ENCODE data around the gene PTPMT1. TPM values are rescaled to one million over a fixed set of nuclear protein-coding genes. Genes with fewer than 3 reads are reported as not detected.
"Not testable (repeated sequence)": the region's sequence is repeated elsewhere in the genome, so short reads cannot be mapped to it uniquely, and the experiment has no call there.

Gene PTPMT1, protein sequence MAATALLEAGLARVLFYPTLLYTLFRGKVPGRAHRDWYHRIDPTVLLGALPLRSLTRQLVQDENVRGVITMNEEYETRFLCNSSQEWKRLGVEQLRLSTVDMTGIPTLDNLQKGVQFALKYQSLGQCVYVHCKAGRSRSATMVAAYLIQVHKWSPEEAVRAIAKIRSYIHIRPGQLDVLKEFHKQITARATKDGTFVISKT
- 193 and 201 TPM in 2 replicates for total RNA-seq (2014; rRNA removed; shearing (Covaris generic))

DNA sequence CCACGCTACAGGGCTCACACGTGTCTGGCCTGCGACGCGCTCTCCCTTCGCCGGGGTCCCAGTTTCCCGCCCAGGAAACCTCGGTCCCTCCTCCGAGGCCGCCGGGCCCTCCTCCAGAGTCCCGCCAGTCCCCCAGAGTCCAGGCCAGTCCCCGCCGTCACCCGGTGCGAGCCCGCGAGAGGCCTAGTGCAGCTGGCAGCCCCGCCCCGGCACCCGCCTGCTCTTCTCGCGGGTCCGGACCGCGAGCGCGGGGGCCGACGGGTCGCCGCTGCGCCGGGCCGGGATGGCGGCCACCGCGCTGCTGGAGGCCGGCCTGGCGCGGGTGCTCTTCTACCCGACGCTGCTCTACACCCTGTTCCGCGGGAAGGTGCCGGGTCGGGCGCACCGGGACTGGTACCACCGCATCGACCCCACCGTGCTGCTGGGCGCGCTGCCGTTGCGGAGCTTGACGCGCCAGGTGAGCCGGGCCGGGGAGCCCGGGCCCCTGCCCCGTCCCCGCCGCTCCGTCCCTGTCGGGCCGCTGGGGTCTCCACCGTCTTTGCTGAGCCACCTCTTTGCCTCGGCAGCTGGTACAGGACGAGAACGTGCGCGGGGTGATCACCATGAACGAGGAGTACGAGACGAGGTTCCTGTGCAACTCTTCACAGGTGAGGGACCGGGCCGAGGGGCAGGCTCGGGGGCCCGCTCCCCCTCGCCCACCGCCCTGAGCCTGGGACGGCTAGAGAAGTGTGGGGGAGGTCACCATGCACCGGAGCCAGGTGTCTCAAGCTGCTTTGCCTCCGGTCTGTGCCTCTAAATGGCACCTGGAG lies at the start of gene PTPMT1:
TSS of gene PTPMT1 (plus strand) at position 260 of the 809 bp plus-strand sequence. CDS start at position 284, 24 bp downstream.
- DNase-seq (ENCODE audit: low spot score), result peak; percentile 69

DNA sequence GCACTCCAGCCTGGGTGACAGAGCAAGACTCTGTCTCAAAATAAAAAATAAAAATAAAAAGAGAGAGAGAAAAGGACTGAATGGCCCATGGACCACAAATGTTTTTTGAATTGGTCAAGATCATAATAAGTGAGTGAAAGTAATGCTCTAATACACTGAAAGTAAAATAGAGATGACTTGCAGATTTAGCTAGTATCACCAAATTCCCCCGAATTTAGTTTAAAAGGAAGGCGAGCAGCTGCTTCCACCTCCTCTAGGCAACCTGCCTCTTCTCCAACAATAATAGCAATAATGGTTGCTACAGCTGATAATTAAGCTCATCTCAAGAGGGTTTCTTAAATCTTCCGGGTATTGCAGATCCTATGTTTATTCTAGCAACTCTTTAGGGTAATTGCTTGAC lies 49.2 kb upstream of the PTPMT1 start:
- no peak for DNase-seq (ENCODE audit: low spot score)

DNA sequence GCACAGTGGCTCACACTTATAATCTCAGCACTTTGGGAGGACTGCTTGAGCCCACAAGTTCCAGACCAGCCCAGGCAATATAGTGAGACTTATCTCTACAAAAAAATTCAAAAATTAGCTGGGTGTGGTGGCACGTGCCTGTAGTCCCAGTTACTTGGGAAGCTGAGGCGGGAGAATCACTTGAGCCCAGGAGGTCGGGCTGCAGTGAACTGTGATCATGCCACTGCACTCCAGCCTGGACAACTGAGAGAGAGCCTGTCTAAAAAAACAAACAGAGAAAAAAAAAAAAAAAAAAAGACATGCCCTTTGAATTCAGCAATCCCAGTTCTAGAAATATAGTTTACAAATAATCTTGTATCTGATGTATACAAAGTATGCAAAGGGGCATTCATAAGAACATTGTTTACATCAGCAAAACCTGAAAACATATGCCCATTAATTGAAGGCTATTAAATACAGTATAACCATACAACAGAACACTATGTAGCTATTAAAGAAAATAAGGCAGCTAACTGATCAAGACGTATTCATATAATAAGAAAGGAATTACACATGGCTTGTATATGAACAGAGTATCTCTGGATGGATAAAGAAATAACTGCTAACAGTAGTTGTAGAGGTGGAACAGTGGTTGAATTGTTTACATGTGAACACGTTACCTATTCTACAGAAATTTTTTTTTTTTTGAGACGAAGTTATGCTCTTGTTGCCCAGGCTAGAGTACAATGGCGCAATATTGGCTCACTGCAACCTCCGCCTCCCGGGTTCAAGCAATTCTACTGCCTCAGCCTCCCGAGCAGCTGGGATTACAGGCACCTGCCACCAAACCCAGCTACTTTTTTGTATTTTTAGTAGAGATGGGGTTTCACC lies 48.2 kb upstream of the PTPMT1 start:
- DNase-seq (ENCODE audit: low spot score), result no peak

DNA sequence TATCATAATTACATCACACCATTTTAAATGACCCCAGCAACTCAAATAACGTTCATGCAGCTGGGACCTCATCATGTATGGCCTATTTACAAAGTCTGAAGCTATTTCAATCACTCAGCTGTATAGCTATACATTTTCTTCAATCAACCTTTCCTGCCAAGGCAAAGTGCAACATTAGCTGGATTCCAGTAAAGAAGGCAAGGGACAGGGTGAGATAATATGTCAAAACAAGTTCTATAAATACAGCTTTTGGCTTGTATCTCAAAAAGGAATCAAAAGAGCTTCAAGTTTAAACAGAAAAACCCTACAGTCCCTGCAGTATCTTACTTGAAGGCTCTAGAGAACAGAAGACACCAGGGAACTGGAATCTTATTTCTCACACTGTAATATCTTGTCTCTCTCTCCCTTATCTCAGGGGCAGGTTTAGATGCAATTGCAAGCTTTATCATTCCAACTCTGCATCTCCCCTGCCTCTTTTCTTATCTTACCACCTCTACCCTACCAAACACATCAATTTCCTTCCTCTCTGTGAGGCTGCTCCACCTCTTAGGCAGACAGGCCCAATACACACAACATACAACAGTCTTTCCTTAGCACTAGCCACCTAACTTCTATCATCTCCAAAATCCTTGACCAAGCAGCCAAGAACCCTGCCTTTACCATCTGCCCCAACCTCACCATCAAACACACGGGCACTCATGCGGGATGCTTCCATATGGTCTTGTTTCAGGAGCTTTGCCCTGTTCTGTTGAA lies 47.0 kb upstream of the PTPMT1 start:
- no peak for DNase-seq (ENCODE audit: low spot score)

DNA sequence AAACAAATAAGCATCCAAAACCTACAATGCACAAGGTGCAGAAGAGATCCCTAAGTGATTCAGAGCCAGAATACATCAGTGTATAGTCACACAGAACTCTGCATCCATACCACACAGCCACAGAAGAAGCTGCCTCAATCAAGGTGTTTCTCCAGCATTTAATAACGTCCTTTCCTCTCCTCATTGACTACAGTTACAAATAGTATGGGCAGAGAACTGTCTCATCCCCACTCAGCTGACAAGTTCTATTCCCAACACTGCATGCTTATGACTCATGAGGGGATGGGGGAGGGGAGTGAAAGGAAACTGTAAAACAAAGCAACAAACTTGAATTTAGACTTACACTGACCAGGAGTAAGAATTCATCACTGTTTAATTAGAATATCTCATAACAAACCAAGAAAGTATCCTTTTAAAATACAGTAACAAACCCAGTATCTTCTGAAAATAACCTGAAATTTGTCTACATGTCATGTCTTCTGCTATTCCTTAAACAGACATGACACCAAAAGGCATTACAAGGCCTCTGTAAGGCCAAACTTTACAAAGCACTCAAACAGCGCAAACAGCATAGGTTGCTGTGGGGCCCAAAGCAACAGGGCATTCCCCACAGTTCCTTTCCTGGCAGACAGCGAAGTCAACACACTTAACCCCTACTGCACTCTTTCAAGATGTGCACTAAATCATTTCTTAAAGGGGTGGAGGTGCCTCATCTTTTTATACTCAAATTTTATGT lies 41.7 kb upstream of the PTPMT1 start:
- DNase-seq (ENCODE audit: low spot score), result peak; percentile 56

DNA sequence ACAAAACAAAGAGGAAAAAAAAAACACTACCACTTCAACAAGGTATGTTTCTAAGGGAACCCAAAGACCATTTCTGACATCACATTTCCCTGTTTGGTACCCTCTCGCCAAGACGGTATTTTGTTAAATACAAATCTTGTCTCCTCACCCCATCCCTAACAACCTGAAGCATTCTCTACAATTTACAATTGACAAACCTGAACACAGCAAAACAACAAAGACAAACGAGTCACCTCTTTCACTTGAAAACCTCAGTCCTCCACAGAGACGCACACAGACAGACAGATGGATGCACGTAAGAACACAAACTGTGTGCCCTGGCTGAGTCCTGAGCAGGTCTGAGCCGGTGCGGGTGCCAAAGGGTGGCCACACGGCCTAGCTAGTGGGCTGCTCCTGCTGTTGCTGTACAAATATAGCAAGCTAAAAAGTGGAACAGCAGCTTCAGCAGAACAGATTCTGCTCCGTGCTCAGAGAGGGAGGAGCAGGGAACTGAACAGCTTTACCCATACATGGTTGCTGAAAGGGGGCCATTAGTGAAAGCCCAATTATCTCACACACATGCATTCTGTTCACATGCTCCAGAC lies 41.0 kb upstream of the PTPMT1 start:
- DNase-seq (ENCODE audit: low spot score), result no peak

DNA sequence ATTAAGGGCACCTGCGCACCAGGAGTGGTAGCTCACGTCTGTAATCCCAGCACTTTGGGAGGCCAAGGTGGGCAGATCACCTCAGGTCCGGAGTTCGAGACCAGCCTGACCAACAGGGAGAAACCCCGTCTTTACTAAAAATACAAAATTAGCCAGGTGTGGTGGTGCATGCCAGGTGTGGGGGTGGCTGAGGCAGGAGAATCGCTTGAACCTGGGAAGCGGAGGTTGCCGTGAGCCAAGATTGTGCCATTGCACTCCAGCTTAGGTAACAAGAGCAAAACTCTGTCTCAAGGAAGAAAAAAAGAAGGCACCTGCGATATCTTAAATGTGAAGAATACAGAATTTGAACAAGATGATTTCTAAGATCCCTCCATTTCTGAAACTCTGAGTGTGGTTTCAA lies 39.4 kb upstream of the PTPMT1 start:
- DNase-seq (ENCODE audit: low spot score), result not testable (repeated sequence)

DNA sequence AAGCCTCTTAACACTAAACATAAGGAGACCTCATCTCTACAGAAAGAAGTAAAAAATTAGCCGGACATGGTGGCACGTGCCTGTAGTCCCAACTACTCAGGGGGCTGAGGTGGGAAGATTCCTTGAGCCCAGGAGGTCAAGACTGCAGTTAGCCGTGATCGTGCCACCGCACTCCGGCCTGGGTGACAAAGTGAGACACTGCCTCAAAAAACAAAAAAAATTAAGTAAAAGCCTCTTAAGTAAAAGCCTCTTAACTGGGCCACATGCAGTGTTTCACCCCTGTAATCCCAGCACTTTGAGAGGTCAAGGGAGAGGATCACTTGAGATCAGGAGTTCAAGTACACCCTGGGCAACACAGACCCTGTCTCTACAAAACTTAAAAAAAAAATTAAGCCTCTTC lies 38.2 kb upstream of the PTPMT1 start:
- no peak for DNase-seq (ENCODE audit: low spot score)

DNA sequence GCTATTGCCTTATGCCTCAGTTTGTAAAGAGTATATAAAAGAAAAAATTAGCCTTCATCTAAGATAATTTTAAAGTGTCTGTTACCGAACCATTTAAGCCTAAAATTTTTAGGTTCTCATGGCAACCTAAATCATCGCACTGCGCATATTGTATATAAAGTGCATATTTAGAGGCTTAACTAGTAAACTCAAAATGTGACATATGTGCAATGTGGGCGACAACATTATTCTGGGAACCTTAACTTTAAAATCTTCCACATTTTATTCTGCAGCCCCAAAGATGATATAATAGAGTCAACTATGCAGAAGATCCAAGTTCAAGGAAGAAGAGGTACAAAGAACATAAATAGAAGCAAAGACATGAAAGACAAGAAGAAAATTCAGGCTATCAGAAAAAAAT lies 35.4 kb upstream of the PTPMT1 start:
- DNase-seq (ENCODE audit: low spot score), result no peak

DNA sequence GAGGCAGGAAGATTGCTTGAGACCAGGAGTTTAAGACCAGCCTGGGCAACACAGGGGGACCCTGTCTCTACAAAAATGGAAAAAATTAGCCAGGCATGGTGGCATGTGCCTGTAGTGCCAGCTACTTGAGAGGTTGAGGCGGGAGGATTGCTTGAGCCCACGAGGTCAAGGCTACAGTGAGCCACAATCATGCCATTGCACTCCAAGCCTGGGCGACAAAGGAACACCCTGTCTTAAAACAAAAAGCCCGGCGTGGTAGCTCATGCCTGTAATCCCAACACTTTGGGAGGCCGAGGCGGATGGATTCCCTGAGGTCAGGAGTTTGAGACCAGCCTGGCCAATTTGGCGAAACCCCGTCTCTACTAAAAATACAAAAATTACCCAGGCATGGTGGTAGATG lies 34.7 kb upstream of the PTPMT1 start:
- not testable (repeated sequence) for DNase-seq (ENCODE audit: low spot score)

DNA sequence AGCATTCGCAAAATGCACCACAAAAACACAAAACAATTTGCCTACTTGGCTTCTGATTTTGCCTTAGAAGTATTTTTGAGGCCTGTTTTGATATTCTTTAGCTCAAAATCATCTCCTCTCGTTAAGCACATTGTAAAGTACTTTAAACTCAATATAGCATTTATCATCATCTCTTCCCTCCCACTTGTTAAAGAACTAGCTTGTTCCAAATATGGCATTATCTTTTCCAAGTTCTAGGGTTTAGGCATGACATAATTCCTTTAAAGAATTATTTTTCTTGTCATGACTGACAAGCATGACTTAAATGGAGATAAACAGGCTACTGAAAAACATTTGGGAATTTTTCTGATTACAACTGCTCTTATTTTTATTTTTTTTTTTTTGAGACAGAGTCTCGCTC lies 33.7 kb upstream of the PTPMT1 start:
- no peak for DNase-seq (ENCODE audit: low spot score)

DNA sequence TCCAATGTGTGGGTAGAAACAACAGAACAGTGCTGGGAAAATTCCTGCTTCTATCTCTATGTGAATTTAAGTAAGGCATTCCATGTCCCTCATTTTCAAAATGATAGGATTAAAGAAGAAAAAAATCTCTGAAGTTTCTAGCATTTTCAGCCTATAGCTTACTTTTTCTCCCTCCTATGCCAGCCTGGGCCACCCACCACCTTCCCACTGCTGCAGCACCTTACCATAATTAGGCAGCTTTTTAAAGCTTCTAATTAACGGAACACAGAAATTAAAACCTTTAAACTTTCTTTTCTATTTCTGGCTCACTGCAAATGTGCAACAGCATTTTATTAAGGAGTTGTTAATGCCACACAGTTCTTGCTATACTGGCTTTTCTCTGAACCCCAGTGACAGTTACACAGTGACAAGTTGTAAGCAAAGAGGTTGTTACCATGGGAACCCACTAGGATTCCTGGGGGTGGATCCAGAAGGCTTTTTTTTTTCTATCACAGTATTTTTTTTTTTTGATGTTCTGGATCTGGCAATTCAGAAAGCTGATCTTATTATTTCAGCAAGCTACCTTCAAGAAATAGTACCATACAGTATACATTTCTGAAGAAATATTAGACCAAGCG lies 32.7 kb upstream of the PTPMT1 start:
- no peak for DNase-seq (ENCODE audit: low spot score)

DNA sequence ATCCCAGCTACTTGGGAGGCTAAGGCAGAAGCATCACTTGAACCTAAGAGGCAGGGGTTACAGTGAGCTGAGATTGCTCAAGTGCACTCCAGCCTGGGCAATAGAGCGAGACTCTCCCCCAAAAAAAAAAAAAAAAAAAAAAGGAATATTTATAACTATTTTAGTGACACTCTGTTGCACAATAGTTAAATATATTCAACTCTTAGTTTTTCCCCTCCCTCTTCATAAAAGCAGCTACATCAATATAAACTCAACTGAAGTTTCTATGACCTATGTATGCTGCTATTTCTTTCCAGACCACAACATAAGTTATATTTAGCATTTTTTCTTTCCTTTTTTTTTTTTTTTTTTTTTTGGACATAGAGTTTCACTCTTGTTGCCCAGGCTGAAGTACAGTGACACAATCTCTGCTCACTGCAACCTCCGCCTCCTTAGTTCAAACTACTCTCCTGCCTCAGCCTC lies 31.7 kb upstream of the PTPMT1 start:
- DNase-seq (ENCODE audit: low spot score), result no peak

DNA sequence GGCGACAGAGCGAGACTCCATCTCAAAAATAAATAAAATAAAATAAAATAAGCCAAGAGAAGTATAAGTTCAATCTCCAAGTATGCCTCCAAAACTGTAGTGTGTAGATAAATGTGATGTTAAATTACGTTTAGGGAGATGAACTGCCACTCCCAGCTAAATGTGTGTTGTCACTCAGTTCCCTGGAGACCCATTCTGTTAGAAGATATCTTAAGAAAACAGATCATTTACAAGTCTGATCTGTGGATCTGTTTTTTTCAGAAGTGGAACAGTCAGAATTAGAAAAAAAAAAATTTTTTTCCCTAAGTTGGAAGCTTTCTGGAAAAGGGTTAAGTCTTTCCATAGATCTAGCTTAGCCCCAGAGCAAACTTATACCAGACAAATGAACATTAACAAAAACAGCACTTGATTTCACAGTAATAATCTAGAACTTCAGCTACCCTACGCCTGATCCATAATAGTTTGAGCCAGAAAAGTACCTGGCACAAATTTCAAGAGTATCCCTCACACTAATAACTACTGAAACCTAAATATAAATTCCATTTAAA lies 30.6 kb upstream of the PTPMT1 start:
- no peak for DNase-seq (ENCODE audit: low spot score)

DNA sequence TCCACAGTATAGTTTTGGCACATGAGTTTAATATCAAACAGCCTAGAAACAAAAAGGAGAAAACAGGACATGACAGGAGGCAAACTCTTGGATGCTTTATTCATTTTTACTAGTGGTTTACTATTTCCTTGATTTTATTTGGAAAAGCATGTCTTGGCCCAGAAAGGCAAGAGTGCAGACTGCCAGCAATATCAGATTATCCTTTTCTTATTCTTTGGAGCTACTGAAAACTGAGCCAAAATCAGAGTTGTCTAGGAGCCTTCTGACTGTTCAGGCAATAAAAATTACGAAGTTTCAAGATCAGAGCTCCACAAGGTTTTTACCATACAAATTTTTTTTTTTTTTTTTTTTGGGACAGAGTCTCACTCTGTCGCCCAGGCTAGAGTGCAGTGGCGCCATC lies 28.5 kb upstream of the PTPMT1 start:
- no peak for DNase-seq (ENCODE audit: low spot score)

DNA sequence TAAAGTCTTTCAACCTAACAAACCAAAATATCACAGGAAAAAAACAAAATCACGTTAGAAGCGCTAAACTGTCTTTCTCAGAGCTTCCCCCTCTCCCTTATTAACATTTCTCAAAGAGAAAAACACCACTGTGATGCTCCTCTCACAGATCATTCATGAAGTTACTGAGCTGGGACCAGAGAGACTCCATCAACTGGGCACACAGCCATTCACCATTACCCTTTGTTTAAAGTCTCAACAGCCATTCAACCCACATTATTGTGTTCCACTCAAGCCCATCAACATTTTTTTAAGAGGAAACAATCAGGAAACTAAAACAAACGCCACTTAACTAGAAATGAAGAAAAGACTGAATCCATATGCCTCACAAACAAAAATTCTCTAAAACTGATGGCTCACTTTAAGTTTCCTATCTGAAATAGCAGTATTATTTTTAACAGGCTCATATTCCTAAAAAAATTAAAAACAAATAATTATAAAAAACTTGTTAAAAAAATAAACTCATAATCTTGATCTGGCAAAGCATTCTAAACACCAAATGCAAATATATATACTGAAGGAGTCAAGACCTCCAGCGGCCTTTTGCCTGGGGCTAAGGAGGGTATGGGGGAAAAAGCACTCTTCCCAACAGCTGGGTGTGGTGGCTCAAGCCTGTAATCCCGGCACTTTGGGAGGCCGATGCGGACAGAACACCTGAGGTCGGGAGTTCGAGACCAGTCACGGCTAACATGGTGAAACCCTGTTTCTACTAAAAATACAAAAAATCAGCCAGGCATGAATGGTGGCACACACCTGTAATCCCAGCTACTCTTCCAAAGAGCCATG lies 26.4 kb upstream of the PTPMT1 start:
- no peak for DNase-seq (ENCODE audit: low spot score)

DNA sequence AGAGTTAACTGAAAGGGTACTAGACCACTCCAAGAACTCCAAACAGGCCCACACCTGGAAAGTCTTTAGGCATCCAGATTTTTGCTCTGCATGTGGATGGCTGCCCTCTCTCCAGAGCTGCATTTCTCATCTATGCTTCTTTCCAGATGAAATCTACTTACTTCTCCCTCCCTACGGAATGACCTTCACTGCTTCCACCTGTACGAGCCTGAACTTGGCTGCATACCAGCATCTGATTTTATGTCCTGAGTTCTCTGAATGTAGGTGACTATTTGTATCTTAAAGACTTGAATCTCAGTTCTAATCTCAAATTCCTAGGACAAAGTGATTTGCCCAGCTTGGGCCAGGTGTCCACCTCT lies 25.7 kb upstream of the PTPMT1 start:
- no peak for DNase-seq (ENCODE audit: low spot score)

DNA sequence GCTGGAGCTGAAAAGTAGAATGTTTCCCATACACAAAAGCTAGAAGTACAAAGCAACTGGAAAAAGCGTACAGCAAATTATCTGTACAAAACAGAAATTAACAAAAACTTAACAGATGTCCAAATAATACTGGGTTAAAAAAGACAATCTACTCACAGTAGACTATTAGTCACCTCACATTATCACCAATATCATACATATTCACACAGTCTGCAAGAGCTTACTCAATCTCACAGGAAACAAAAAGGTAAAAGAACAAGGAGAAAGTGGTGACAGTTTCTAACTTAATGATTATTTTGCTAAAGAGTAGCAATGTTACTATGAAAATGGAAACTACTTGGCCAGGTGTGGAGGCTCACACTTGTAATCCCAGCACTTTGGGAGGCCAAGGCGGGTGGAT lies 24.3 kb upstream of the PTPMT1 start:
- DNase-seq (ENCODE audit: low spot score), result no peak

DNA sequence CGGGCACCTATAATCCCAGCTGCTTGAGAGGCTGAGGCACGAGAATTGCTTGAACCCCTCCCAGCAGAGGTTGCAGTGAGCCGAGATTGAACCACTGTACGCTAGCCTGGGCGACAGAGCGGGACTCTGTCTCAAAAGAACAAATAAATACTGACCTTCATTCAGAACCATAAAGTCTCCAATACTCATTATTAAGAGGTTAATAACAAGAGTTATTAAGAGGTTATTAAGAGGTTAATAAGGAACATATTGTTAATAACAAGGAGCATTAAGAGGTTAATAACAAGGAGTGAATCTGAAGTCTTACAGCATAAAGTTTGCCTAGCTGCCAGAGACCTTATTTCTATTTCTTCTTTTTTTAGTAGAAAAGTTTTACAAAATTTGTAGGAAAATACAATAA lies 20.1 kb upstream of the PTPMT1 start:
- DNase-seq (ENCODE audit: low spot score), result no peak

All from HT-29 (cell line).